ENCODE data around the gene AGAP1. TPM values are rescaled to one million over a fixed set of nuclear protein-coding genes. Genes with fewer than 3 reads are reported as not detected.

The AGAP1 gene
- total RNA-seq, 4 donors from 2014 or later, result 33.7 to 55.2 (median 37.5) TPM

- Histone ChIP-seq H3K4me1 (peaks cover 0 to 5% (median 0%) of the 10 kb centered on the region in 3 donors), H3K27ac (no peak overlapping the region), H3K36me3 (no peaks in the 10 kb centered on the region), H3K4me3 (no peak overlapping the region), H3K9me3 (no peaks in the 10 kb centered on the region), H3K27me3 (no peaks in the 10 kb centered on the region)
- ATAC-seq, result no peak
- no peak for TF ChIP-seq EP300 (IDR thresholded peaks at IDR 0.05)
- TF ChIP-seq POLR2A (IDR thresholded peaks at IDR 0.05), result no peak
- TF ChIP-seq POLR2AphosphoS5 (IDR thresholded peaks at IDR 0.05), result no peak
- TF ChIP-seq CTCF (IDR thresholded peaks at IDR 0.05), result no peak
- WGBS, 2 donors (ENCODE audit: low coverage in 1 of 2), result 78 to 85% methylated on average over 5 of the region's 5 CpGs
Observed at GRCh38 chr2:235858881-235859280, 365.0 kb downstream of the AGAP1 start.

- no peak overlapping the region for H3K27ac ChIP-seq
- no peaks in the 10 kb centered on the region for H3K27me3 ChIP-seq
- H3K4me1 ChIP-seq, result no peaks in the 10 kb centered on the region
- H3K4me3 ChIP-seq, result no peak overlapping the region
- ATAC-seq, result no peak
- no peaks in the 10 kb centered on the region for H3K36me3 ChIP-seq
- WGBS, 2 donors (ENCODE audit: low coverage in 1 of 2), result 72 to 85% methylated on average over 8 of the region's 8 CpGs
- no peaks in the 10 kb centered on the region for H3K9me3 ChIP-seq
- TF ChIP-seq POLR2A (IDR thresholded peaks at IDR 0.05), result no peak
- no peak for TF ChIP-seq POLR2AphosphoS5 (IDR thresholded peaks at IDR 0.05)
- TF ChIP-seq CTCF (IDR thresholded peaks at IDR 0.05), result no peak
- no peak for TF ChIP-seq EP300 (IDR thresholded peaks at IDR 0.05)
Observed at GRCh38 chr2:235859651-235860050, 365.8 kb downstream of the AGAP1 start.

GRCh38 chr2:235860111-235860510 is 366.3 kb downstream of the AGAP1 start:
- H3K27ac ChIP-seq, result no peak overlapping the region
- ATAC-seq, result no peak
- no peaks in the 10 kb centered on the region for H3K9me3 ChIP-seq
- WGBS, 2 donors (ENCODE audit: low coverage in 1 of 2), result 84 to 89% methylated on average over 5 of the region's 5 CpGs
- TF ChIP-seq EP300 (IDR thresholded peaks at IDR 0.05) (no peak), POLR2A (IDR thresholded peaks at IDR 0.05) (no peak), POLR2AphosphoS5 (IDR thresholded peaks at IDR 0.05) (no peak), CTCF (IDR thresholded peaks at IDR 0.05) (no peak)
- H3K4me1 ChIP-seq, result no peaks in the 10 kb centered on the region
- no peak overlapping the region for H3K4me3 ChIP-seq
- no peaks in the 10 kb centered on the region for H3K36me3 ChIP-seq
- no peaks in the 10 kb centered on the region for H3K27me3 ChIP-seq

- no peak overlapping the region for H3K4me3 ChIP-seq
- H3K27me3 ChIP-seq, result no peaks in the 10 kb centered on the region
- 83 to 94% methylated on average over 3 of the region's 3 CpGs for WGBS, 2 donors (ENCODE audit: low coverage in 1 of 2)
- no peaks in the 10 kb centered on the region for H3K4me1 ChIP-seq
- TF ChIP-seq EP300 (IDR thresholded peaks at IDR 0.05) (no peak), CTCF (IDR thresholded peaks at IDR 0.05) (no peak), POLR2A (IDR thresholded peaks at IDR 0.05) (no peak), POLR2AphosphoS5 (IDR thresholded peaks at IDR 0.05) (no peak)
- H3K27ac ChIP-seq, result no peak overlapping the region
- no peak for ATAC-seq
- H3K36me3 ChIP-seq, result no peaks in the 10 kb centered on the region
- H3K9me3 ChIP-seq, result no peaks in the 10 kb centered on the region
Observed at GRCh38 chr2:235860871-235861270, 367.0 kb downstream of the AGAP1 start.

- TF ChIP-seq POLR2AphosphoS5 (IDR thresholded peaks at IDR 0.05), result no peak
- Histone ChIP-seq H3K27me3 (no peaks in the 10 kb centered on the region), H3K9me3 (no peaks in the 10 kb centered on the region), H3K27ac (no peak overlapping the region), H3K4me3 (no peak overlapping the region), H3K4me1 (no peaks in the 10 kb centered on the region), H3K36me3 (no peaks in the 10 kb centered on the region)
- 88% methylated on average over 3 of the region's 3 CpGs; no CpG with 5 or more reads in 1 of the 2 donors for WGBS, 2 donors (ENCODE audit: low coverage in 1 of 2)
- ATAC-seq, result no peak
Observed at GRCh38 chr2:235861383-235861782, 367.5 kb downstream of the AGAP1 start.
